Measurements from ENCODE around the gene TF.

Gene TF

DNA sequence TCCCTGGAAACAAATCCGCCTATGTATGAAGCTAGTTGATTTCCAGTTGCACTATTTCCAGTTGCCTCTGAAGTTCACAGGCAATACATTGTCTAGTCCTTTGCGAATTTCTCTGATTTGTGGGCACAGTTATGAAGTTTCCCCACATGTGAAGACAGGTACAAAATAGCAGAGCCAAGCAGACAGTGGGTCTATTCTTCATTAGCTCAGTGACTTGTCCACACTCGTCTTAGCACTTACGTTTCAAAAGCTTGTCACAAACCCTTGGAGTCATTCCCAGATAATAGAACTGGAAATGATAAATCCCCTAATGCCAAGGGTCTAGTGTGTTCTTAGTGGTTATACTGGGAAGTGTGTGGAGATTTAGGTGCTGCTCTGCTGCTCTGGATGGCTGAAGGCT, 73.9 kb downstream of the TF start:
- DNase-seq, result no peak

DNA sequence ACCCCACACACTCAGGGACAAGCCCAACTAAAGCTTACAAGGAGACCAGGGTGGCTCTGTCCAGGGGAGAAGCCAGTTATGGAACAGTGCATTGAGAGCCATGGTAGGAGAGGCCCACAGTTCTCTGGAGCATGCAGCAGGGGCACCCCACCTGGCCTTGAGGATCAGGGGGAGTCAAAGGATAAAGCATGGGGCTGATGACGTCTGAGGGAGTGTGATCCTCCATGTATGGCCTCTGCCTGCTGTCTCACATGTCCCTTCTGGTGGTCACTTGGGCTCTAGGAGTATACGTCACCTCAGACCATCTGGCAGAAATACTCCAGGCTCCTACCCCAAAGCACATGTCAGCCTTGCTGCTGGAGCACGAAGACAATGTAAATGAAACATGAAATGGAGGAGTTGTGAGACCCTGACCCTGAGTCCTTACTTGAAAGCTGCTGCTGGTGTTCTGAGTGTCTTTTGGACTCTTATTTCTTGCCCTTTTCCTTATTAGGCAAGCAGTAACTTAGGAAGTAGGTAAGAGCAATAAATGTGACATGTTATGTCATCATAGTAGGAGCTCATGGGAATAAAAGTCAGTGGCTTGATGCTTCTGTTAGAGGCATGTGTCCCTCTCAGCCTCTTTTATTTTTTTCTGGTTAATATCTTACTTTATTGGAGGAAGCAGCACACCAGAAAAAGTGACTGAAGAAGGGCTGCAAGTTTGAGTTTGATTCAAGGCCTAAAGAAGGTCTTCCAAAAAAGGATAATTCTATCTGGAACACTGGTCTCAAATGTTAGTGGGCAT, 74.9 kb downstream of the TF start:
- no peak for DNase-seq

DNA sequence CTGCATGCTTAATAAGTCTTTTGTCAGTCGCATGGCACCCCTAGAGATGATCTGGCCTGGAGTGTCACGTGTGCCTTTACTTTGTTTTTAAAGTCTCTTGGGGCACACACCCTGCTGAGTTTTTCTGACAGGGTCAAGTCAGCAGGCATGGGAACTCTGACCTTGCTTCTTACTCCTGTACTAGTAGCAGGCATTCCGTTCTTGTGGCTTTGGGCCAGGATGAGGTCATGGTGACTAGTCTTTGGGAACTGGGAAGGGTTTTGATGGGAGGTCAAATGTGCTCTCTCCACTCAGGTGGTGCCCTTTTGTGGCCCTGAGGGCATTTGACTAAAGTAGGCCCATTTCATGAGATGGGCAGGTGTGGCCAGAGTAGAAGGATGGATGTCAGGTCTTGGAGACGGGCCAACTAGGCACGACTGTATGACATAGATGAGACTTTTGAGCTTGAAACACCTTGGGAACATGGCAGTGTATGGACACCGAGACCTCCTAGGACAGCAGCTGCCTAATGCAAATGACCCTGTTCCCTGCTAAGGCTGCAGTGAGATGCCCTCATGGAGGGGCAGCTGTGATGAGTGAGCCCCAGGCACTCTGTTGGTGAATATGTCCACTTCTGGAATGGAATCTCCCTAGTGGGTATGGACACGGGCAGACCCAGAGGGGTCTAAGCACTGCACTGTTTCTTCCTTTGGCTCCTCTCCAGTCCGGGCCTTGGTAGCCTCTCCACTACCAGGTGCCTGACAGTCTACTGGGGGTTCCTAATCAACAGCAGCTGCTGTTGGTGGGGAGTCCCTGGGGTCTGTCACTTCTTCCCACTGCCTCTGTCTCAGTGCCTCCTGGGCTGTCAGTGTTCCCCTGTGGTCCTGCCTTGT, 75.8 kb downstream of the TF start:
- DNase-seq, result no peak

DNA sequence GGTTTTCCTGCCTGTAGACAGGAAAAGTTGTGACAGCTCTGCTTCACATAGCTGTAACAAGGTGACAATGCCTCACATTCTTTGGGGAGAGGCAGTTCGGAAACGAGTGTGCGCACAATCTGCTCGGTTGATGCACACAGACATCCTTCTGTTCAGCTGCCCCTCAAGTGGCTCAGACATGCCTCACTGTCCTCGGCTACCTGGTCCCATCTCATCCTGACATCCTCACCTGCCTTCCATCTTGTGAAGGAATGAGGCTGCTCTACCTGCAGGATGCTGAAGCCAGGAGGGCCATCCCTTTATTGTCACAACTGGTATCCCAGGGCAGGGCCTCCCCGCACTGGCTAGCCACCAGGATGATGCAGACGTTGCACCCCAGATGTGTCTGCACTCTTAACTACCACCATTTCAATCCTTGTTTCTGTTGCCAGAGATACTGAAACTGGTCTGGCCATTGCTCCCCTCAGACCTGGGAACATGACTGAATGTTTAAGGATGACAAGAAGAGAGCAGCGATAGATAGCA, 78.8 kb downstream of the TF start:
- DNase-seq, result no peak

DNA sequence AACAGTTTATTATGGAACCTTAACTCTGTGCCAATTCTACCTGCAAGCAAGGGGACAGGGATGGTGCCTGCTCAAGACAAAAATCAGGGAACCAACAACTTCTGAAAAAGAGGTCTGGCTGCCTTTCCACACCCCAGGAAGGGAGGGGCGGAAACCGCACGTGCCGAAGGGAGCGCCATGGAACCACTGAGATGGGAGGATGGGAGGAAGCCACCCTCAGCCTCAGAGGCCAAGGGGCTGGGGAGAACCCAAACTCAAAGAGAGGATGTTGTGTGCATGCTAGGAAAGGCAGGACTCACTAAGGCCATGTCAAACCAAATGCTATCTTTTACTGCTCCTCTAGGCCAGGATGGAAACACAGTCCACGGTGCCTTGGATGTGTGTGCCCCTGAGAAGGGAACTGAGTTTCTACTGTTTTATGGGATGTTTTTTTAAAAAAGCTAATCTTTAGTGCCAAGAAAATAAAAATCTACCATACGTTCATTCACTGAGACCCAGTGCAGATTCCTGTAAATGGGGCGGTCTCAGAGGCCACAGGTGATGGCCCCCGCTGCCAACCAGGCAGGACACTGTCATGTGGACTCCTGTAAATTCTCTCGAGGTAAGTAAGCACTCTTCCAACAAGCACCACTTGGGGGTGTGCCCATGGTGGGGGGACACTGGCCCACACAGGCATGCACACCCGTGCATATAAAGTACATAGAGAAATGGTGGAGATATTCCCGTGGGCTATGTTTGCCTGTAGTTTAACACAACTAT, 80.0 kb downstream of the TF start:
- no peak for DNase-seq

DNA sequence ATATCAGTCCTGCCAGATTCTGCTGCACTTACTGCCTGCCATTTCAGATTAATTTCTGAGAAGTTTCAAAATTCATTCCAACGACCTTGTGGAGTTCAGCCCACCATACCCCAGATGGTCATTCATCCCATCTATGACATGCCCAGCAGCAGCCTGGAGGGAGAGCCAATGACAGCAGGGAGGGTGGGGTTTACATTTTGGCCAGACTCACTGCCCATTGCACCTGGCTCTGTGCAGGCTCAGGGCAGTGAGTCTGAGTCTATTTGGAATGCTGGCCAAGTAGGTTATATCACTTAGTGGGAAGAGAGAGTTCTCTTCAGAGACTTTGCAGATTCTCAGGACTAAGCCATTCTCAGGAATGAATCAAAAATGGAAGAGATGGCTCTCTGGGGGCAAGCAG, 80.9 kb downstream of the TF start:
- DNase-seq, result no peak

DNA sequence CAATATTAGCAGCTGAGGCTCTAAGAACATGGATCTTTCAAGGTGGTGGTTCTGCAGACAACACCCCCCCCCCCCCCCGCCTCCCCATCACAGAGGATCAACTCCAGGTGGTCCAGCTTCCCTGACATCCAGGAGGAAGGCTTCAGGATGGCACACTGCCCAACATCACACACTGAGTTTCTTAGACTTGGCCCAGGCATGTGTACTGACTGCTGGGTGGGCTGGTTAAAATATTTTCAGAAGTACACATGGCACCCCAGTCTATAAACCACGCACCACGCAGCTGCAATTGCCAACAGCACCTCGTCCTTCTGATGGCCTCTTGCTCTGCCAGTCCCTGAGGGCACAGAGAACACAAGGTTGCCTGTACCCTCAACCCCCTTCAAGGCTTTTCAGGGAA, 81.5 kb downstream of the TF start:
- DNase-seq, result no peak

DNA sequence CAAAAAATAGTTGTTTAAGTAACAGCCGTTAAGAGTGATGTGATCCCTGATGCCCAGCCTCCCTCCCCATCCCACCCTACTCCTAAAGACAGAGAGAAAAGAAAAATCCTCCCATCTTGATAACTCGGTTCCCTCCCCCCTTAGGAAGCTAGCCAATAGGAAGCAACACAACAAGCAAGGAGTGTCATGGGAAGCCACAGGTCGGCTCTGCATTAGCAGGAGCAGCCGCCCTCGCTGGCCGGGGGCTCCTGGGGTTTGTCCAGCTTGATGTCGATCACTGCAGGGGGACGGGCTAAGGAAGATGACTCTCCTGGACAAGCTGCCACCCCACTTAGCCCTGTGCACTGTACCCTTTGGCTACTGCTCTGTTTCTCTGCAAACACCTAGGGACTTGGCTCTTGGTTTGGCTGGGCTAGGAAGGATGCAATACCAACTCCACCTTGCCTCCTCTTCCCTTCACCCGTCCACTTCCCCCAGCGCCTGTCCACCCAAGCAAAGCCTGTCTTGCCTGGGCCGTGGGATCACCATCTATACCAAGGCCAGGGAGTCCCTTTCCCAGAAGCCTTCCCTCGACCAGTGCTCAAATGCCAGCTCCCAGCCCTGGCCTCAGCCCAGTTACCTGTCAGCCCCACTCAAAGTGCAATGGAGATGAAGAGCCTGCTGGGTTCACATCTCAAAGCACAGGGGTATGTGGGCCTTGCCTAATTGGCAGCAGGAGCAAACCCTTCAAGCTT, 82.5 kb downstream of the TF start:
- DNase-seq, result no peak

DNA sequence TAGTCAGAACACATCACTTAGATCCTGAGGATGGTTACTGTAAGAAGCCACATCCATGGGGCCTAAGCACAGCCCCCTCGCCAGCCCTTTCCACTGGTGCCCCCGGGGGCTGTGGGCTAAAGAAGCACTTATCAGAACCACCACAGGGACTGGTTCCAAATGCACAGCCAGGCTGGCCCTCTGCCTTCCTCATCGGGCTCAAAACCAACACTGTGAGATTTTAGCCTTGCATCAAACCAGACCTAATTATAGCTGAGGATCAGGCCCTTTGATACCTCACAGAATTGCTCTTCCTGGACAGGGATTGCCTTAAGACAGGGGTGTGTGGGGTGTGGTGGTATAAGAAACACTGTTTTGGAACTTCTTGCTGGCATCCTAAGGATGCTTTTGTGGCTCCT, 83.1 kb downstream of the TF start:
- DNase-seq, result no peak

DNA sequence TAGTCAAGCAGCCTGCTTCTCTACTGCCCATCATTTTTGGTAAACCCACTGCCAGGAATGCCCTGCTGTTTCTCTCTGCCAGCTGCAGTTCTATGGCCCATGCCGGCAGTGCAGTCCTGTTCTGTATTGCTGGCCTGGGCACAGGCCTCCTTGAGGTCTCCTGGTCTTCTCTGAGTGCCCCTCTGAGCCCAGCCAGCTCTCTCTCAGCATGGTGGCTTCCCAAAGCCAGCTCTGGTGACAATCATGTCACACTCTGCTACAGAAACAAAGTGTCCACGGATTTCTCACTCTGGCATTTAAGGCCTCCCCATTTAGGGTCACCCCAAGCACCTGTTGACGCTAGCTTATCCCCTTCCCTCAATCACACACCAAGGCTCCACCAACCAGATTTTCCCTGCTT, 83.9 kb downstream of the TF start:
- DNase-seq, result no peak

DNA sequence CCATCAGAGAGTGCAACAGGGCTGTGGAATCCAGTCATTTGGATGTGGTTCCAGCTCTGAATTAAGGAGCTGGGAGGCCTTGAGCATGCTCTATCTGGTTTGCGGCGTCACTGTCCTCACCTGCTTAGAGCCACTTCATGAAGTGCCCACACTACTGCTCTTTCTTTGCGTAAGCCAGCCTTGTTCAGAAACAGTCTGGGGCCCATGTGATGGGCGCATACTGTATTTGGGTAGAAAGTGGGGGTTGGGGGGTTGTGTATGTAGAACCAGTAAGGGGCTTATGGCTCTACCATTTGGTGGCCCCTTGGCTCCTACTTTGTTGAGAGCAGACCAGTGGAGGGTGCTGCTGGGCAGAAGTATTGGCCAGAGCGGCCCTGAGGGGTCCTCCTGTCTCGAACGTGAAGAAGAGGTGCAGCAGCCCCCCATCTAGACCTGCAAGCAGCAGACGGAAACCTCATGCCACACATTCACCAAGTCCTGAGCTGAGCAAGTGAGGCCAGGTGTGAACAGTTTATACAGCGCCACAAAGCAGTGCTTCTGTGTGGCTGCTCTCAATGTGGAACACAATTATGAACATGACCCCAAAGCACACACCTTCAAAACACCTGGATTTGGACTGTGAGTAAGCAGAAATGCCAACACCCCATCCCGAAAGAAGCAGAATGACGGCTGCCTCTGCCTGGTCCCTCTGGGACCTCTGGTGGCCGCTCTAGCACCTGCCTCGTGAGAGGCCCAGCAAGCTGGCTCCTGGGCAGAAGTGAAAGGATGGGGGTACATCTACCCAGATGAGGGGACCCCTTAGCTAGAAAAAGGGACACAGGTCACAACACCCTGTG, 86.0 kb downstream of the TF start:
- no peak for DNase-seq

DNA sequence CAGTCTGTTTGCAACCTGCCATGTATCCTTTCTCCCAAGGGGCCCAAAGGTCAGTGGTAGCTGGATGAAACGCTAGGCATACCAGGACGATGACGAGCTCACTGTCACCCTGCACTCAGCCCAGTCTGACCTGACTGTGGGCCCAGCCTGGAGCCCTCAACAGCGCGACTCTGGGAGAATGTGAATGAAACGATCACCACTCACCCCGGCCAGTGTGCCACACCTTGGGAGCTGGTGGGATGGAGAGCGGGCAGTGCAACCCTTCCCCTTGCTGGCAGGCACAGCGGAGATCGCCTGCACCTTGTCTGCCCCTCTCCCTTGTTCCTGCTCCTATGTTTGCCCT, 86.6 kb downstream of the TF start:
- no peak for DNase-seq

DNA sequence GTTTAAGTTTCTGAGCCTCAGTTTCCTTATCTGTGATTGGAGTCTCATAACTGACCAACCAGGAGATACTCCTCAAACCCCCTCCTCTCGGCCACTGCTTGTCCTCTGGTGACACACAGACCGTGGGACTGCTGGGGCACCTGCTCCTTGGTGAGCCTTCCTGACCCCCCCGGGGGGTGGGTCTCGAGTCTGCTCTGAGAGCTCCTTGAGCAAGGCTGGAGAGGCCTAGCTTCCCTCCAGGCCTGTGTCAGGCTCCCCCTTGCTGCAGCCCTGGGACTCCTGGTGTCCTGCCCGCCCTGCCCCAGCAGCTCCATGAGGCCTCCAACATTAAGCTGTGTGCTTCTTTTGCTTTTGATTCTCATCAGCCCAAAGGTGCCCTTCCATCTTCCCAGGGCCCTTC, 87.1 kb downstream of the TF start:
- DNase-seq, result no peak

DNA sequence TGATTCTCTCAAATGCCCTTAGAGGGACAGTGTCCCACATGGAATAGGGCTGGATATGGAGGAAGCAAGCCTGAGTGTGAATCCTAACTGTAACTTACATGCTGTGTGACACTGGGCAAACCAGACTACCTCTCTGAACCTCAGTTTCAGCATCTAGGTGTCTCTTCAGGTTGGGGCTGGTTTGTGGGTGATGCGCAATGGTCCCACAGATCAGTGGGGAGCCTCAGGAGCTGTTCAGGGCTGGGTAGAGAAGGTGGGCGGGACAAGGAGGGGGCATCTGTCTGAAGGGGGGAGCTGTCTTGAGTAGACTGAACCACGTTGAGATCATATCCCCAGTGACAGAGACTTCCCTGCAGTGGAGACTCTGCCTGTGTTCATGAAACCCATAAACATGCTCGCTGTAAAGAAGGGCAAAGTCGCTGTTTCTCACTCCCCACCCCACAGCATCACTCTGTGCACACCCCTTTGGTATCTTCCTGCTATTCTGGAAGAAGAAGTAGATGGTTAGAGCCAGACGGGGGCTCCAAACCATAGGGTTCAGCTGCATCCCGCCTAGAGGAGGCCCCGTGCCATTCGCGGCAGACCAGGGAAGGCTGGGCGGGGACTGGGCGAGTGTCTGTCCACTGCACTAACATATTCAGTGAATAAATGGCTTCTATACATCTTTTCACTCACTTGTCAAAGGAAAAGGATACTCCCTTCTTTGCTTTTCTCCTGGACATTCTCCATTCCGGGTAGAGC, 87.9 kb downstream of the TF start:
- no peak for DNase-seq

DNA sequence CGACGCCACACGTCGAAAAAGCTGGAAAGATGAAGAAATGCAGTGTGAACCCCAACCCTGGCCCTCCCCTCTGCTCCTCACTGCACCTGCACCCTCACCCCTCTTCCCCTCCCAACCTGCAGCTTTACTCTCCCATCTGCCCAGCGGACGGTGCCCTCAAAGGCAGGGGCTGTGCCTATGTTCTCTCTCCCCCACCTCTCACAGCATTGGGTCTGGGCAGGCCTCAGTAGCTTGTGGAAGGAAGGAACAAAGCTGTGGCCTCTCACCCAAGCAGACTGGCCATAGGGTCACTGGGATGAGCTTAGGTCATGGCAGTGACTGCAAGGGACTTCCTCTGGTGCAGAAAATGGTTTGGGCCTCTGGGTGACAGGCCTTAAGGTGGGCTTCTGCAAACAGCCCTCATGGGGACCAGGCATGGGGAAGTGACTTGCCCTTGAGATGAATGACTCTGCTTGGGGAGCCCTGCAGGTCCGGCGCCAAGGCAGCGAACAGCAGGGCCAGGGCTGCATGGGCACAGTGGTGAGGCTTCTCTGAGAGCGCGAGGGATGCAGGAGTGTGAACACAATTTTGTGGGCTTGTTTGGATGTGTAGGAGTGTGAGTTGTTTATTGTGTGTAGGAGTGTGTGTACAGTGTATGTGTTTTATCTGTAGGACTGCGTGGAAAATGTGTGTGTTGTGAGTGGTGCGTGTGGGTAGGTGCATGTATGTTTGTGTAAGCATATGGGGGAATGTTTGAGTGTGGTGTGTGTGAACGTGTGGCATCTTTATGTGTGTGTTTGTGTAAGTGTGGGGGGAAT, 88.6 kb downstream of the TF start:
- no peak for DNase-seq

DNA sequence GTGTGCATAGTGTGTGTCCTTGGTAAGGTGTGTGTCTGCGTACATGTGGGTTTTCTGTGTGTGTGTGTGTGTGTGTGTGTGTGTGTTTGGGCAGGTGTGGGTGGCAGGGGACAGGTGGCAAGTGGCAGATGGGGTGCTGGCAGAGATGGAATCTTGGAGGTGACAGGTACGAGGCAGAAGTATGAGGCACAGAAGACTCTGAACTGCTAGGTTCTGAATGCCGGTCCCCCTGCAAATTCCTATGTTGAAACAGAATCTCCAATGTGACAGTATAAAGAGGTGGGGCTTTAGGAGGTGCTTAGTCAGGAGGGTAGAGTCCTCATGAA, 89.2 kb downstream of the TF start:
- DNase-seq, result no peak

DNA sequence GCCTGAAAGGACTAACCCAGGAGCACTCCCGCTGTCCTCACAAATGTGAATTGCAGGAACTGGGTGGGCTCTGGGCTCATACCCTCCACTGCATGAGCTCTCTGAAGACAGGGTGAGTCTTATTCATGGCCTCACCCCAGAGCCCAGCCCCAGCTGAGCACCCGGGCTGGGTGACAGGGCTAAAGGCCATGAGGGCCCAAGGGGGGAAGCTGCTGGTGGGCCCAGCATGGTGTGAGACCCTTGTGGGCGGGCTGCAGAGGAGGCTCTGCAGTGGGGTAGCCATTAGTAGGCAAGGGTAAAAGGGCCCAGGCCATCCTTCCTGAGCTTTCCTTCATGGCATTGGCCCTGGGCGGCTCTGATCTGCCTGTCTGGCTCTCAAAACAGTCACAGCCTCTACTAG, 89.8 kb downstream of the TF start:
- DNase-seq, result no peak

DNA sequence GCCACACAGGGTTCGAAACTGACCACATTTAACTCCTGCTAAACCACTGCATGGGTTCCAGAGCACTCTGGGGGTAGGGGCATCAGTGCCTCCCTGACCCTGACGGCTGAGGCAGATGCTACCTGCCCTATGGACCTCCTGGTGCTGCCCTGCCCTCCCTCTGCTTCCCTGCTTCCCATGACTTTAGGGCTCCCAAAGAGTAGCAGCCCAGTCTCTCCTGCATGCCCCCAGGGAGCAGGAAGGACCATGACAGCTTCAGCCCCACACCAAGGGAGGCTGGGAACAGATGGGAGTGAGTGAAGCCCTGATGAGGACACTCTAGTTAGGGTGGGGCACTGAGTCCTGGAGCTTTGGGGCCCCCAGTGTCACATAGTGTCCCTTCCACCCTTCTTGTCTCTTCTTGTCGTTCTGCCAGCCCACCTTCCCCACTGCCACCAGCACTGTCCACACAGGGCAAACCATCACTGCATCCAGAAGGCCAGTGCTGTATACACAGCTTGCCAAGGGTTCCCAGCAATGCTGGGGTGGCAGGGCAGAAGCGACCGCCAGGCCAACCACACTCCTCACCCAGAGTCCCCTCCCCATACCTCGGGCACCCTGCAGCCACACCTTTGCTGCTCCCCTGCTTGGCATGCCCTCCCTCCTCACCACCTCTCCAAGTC, 90.4 kb downstream of the TF start:
- no peak for DNase-seq

DNA sequence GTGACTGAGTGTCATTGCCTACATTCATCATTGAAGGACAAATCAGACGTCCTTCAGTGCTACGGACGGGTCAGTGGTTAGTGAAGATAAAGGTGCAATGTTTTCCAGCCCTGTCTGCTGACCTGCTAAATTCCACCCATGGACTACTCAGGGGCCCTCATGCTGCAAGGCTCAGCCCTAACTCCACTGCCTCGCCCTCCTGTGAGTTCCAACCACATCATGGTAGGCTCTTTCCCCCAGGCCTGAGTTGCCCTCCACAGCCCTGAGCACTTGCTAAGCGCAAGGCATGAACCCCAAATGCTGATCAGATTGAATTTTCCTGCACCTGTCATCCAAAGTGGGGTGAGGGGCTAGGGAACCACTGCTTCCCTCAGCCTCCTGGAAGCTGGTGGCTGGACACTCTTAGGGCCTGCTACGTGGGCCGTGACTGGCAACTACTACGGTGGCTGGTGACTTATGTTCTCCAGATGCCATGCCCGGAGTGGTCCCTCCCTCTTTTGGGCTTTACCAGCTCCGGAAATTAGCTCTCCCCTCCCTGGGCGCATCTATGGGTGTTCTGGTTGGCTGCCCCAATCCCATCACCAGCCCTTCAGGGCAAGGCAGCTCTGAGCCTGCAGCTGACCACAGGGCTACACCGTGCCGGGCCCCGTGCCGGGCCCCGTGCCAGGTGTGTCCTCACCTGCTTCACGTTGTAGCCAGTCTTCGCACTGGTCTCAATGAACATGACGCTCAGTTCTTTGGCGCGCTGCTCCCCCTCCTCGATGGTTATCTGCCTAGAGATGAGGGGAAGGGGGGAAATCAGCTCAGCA, 91.5 kb downstream of the TF start:
- DNase-seq, result no peak

Data from fibroblast of skin of abdomen (primary cell).